Fibroblast of lung (primary cell): ENCODE data around the gene MINDY1. TPM values are rescaled to one million over a fixed set of nuclear protein-coding genes. Genes with fewer than 3 reads are reported as not detected.

Source experiments
- DNase-seq, 2 donors: peaks; one replicate each; pipeline versions ENCODE4 v3.0.0 to v3.0.0-alpha.2; 2010; ENCODE audit warnings: low read depth in 2 of 2
- H2AFZ ChIP-seq: 2 replicates; pipeline ENCODE4 v1.5.1; 2012; ENCODE audit warnings: low read length, control low read depth, inconsistent platforms
- H3K27ac ChIP-seq: 2 replicates; pipeline ENCODE4 v1.5.1; 2011; ENCODE audit warnings: low read length, control low read depth; ENCODE audit not compliant: insufficient read depth
- H3K27me3 ChIP-seq: 2 replicates; pipeline ENCODE4 v1.5.1; 2011; ENCODE audit warnings: mild to moderate bottlenecking, low read length; ENCODE audit not compliant: control insufficient read depth, insufficient read depth
- H3K36me3 ChIP-seq: 2 replicates; pipeline ENCODE4 v1.5.1; 2011; ENCODE audit warnings: low read length; ENCODE audit not compliant: control insufficient read depth, insufficient read depth
- H3K4me1 ChIP-seq: 2 replicates; pipeline ENCODE4 v1.5.1; 2011; ENCODE audit warnings: low read length; ENCODE audit not compliant: control insufficient read depth, insufficient read depth; ENCODE audit errors: extremely low read depth
- H3K4me2 ChIP-seq: 2 replicates; pipeline ENCODE4 v1.5.1; 2011; ENCODE audit warnings: low read length, control low read depth; ENCODE audit not compliant: insufficient read depth; ENCODE audit errors: extremely low read depth
- H3K4me3 ChIP-seq, 4 experiments: fragments of 200-600 bp in 1 of 4; sonication (generic) in 1 of 4; replicated peaks in 1 of 4; 2 replicates each; pipeline ENCODE4 v1.5.1; 2011 to 2016; ENCODE audit warnings: low read length in 4 of 4, low read depth in 3 of 4, mild to moderate bottlenecking in 3 of 4, control low read depth in 2 of 4, inconsistent platforms in 1 of 4, mixed read lengths in 1 of 4; ENCODE audit not compliant: insufficient read depth in 1 of 4; ENCODE audit errors: control extremely low read depth in 1 of 4
- H3K79me2 ChIP-seq: 2 replicates; pipeline ENCODE4 v1.5.1; 2012; ENCODE audit warnings: mild to moderate bottlenecking, low read length, inconsistent platforms; ENCODE audit not compliant: control insufficient read depth, insufficient read depth
- H3K9ac ChIP-seq: 2 replicates; pipeline ENCODE4 v1.5.1; 2011; ENCODE audit warnings: mild to moderate bottlenecking, low read length, control low read depth; ENCODE audit not compliant: insufficient read depth
- H3K9me3 ChIP-seq: 2 replicates; pipeline ENCODE4 v1.5.1; 2012; ENCODE audit warnings: low read depth, low read length; ENCODE audit not compliant: control insufficient read depth, insufficient read depth
- H4K20me1 ChIP-seq: 2 replicates; pipeline ENCODE4 v1.5.1; 2011; ENCODE audit warnings: low read length; ENCODE audit not compliant: control insufficient read depth, insufficient read depth; ENCODE audit errors: extremely low read depth
- CTCF ChIP-seq, 2 donors: IDR thresholded peaks in 1 of 2; conservative IDR thresholded peaks in 1 of 2; 1 replicate in 1 of 2; 2 replicates in 1 of 2; pipeline ENCODE4 v1.5.1; 2011 to 2012; ENCODE audit warnings: low read length in 2 of 2, control low read depth in 1 of 2, inconsistent platforms in 1 of 2, low read depth in 1 of 2, mild to moderate bottlenecking in 1 of 2
- EZH2 ChIP-seq: IDR thresholded peaks from 2 replicates; pipeline ENCODE4 v1.5.1; 2012; ENCODE audit warnings: low read length, control low read depth, mild to moderate bottlenecking; ENCODE audit errors: missing control alignments
- polyA plus RNA-seq, 2 donors: library from polyadenylated mRNA; depleted of rRNA in 1 of 2; stranded (reverse) in 1 of 2; unstranded in 1 of 2; fragments of >200 nt; gene quantifications; 2 replicates each; pipeline ENCODE4 v1.2.1, GENCODE V29; 2011 to 2012; ENCODE audit warnings: missing spikeins in 1 of 2
- total RNA-seq: library from RNA; depleted of rRNA; stranded (reverse); fragments of >200 nt; gene quantifications from 2 replicates; pipeline ENCODE4 v1.2.1, GENCODE V29; 2014

MINDY1 gene
- total and polyA plus RNA-seq, 2 donors (not counting 1 experiment from before 2014, with no cell fraction given): 11.7 to 17.3 TPM

GRCh38 chr1:151002051-151002450 is 4.7 kb downstream of the MINDY1 start:
- no peaks in the 10 kb centered on the region for H3K9me3 ChIP-seq
- H3K36me3 ChIP-seq: peaks cover 3% of the 10 kb centered on the region
- H3K4me2 ChIP-seq: no peak overlapping the region
- H3K4me3 ChIP-seq: no peak overlapping the region
- peaks cover 3% of the 10 kb centered on the region for H3K79me2 ChIP-seq
- H3K4me1 ChIP-seq: peaks cover 5% of the 10 kb centered on the region
- H3K27ac ChIP-seq: no peak overlapping the region
- no peak for TF ChIP-seq CTCF (conservative IDR thresholded peaks at IDR 0.05 in 1 of 2, IDR thresholded peaks at IDR 0.05 in 1 of 2; ENCODE audit: low read depth in 1 of 2, low read length in 2 of 2)
- no peak for TF ChIP-seq EZH2
- H4K20me1 ChIP-seq: no peaks in the 10 kb centered on the region
- no peak for DNase-seq
- H2AFZ ChIP-seq: no peak overlapping the region
- no peaks in the 10 kb centered on the region for H3K27me3 ChIP-seq
- H3K9ac ChIP-seq: no peak overlapping the region

- H3K9me3 ChIP-seq: no peaks in the 10 kb centered on the region
These were observed 5.1 kb downstream of the MINDY1 start for GRCh38 chr1:151001602-151002001.

GRCh38 chr1:151000408-151000807 is 6.3 kb downstream of the MINDY1 start:
- no peak for DNase-seq
- H3K27me3 ChIP-seq: no peaks in the 10 kb centered on the region

More at GRCh38 chr1:151001602-151002001, 5.1 kb downstream of the MINDY1 start:
- Histone ChIP-seq H3K36me3 (peaks cover 5% of the 10 kb centered on the region), H3K4me2 (no peak overlapping the region), H3K9ac (no peak overlapping the region), H4K20me1 (no peaks in the 10 kb centered on the region), H2AFZ (no peak overlapping the region), H3K27ac (no peak overlapping the region), H3K4me1 (peaks cover 2% of the 10 kb centered on the region), H3K4me3 (no peak overlapping the region), H3K79me2 (peaks cover 3% of the 10 kb centered on the region), H3K27me3 (no peaks in the 10 kb centered on the region)
- no peak for DNase-seq
- TF ChIP-seq CTCF (conservative IDR thresholded peaks at IDR 0.05 in 1 of 2, IDR thresholded peaks at IDR 0.05 in 1 of 2; ENCODE audit: low read depth in 1 of 2, low read length in 2 of 2) (no peak), EZH2 (no peak)

More at GRCh38 chr1:151000408-151000807, 6.3 kb downstream of the MINDY1 start:
- Histone ChIP-seq H3K9ac (no peak overlapping the region), H3K9me3 (no peaks in the 10 kb centered on the region), H2AFZ (no peak overlapping the region), H3K36me3 (peaks cover 5% of the 10 kb centered on the region), H4K20me1 (no peaks in the 10 kb centered on the region), H3K27ac (no peak overlapping the region), H3K4me2 (no peak overlapping the region), H3K4me3 (no peak overlapping the region), H3K79me2 (peaks cover under 1% of the 10 kb centered on the region), H3K4me1 (no peaks in the 10 kb centered on the region)
- TF ChIP-seq EZH2 (no peak), CTCF (conservative IDR thresholded peaks at IDR 0.05 in 1 of 2, IDR thresholded peaks at IDR 0.05 in 1 of 2; ENCODE audit: low read depth in 1 of 2, low read length in 2 of 2) (no peak)
